Right ventricle myocardium inferior (tissue), 1 donor: ENCODE results near the gene PTGS1. TPM values are rescaled to one million over a fixed set of nuclear protein-coding genes. Genes with fewer than 3 reads are reported as not detected.

Source experiments
- ATAC-seq: fragments of 200-7000 bp; cut with Tn5 transposase; one replicate; pipeline ENCODE4 v1.9.1; 2020; ENCODE audit warnings: mild to moderate bottlenecking, moderate library complexity
- DNase-seq: peaks from one replicate; pipeline ENCODE4 v3.0.0; 2021; ENCODE audit errors: missing footprints
- intact Hi-C: fragments of 100-400 bp; cut with DNase I; formaldehyde crosslinking; loops from one replicate; pipeline ENCODE4 v1.11.0; 2022
- total RNA-seq: library from RNA; stranded (reverse); fragmentation: NEBNext Ultra II Directional; extraction: Animal tissue kit (Norgen Biotek cat#: 25700); gene quantifications from one replicate; pipeline ENCODE4 v1.2.1, GENCODE V29; 2021
- donor health status: DM: no; HTN: yes; CAD: no; lungs with severe emphysema.

PTGS1 gene
- total RNA-seq, 1 donor from 2014 or later: 4.0 TPM

- ATAC-seq (no peak), DNase-seq (no peak)
- intact Hi-C loops: no loop called here
Observed at GRCh38 chr9:122367774-122368460, 2.9 kb upstream of the PTGS1 start.

DNA sequence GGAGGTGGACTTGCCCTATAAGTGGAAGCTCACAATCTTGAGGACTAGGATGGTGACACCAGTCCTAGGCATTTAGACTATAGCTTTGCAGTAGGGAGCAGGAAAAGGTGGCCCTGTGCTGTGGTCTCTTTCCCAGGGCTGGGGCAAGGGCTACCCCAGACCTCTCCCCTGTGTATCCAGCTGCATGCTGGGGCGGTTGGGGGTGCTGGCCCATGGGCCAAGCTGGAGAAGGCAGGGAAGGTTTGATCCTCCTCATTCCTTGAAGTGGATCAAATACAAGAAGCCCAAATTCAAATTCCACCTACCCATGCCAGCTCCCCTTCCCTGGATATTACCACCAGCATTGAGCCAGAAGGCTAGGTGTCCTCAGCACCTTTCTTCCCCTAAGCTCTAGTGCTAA is 2.2 kb upstream of the PTGS1 start:
- DNase-seq: no peak
- no peak for ATAC-seq
- intact Hi-C loops: no loop called here

- DNase-seq (peak; percentile 79), ATAC-seq (no peak)
- intact Hi-C loops: no loop called here
Observed at GRCh38 chr9:122370303-122370702, 521 bp upstream of the PTGS1 start.

- intact Hi-C loops: no loop called here
- no peak for DNase-seq
- ATAC-seq: no peak
Observed at GRCh38 chr9:122371846-122372245, 1.0 kb downstream of the PTGS1 start.

GRCh38 chr9:122372856-122373845 is 2.3 kb downstream of the PTGS1 start:
- ATAC-seq (no peak), DNase-seq (no peak)

DNA sequence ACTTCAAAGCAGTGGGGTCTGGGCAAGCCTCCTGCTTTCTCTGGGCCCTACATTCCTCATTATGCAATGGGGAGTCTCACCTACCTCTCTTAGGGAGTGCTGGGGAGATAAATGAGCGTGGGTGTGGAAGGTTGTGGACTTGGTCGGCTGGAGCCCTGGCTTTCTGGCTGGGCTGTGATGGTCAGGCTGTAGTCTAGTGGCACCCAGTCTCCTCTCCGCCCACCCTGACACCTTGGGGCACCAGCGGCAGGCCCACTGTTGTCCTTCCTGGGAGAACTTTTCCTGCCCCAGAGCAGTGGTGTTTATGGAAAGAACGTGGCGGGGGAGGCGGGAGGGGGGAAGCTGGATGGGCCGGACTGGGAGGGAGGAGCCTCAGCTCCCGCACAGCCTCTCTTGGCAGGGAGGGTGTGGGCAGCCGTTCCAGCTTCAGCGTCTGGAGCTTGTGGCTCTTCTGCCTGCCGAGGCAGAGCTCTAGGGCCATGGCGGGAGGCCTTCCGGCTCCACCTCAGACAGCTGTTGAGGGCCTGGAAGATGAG is 4.1 kb downstream of the PTGS1 start:
- DNase-seq (peak; percentile 87), ATAC-seq (peak; percentile 86)
- intact Hi-C loops: no loop called here

More at GRCh38 chr9:122372856-122373845, 2.3 kb downstream of the PTGS1 start:
- intact Hi-C loops: no loop called here

- no peak for DNase-seq
- intact Hi-C loops: no loop called here
Observed at GRCh38 chr9:122376796-122377195, 6.0 kb downstream of the PTGS1 start.

GRCh38 chr9:122377241-122378164 is 6.7 kb downstream of the PTGS1 start:
- ATAC-seq (no peak), DNase-seq (no peak)
- intact Hi-C loops: no loop called here

More at GRCh38 chr9:122376796-122377195, 6.0 kb downstream of the PTGS1 start:
- no peak for ATAC-seq

DNA sequence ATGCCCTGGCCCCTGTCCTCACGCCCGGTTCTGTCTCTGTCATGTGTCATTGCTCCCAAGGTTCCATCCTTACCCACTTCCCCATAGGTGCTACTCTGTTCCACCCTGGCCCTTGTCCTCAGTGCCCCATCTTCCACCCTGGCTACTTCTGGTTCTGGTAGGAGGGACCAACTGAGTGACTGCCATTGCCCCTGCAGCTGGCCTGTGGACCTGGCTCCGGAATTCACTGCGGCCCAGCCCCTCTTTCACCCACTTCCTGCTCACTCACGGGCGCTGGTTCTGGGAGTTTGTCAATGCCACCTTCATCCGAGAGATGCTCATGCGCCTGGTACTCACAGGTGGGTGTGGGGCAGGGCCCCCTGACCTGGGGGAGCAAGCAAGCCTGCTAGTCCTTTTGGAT is 7.4 kb downstream of the PTGS1 start:
- DNase-seq: no peak
- no peak for ATAC-seq
- intact Hi-C loops: no loop called here

DNA sequence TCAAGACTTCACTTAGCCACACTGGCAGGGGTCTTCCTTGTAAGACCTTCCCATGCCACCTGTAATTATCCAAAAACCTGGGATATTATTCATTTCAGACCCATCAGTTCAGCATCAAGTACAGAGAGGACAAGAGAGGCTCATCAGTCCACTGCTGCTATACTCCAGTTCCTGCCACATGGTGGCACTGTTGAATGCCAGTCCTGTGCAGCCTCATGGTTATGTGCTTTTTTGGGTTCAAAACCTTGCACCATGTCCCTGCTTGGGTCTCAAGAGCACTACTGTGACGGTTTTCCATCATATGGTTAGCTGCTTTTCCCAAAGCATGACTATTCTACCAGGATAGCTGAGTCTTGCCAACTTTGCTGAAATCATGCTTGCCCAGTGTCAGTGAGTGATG is 8.5 kb downstream of the PTGS1 start:
- DNase-seq: no peak
- intact Hi-C loops: no loop called here
- ATAC-seq: no peak

DNA sequence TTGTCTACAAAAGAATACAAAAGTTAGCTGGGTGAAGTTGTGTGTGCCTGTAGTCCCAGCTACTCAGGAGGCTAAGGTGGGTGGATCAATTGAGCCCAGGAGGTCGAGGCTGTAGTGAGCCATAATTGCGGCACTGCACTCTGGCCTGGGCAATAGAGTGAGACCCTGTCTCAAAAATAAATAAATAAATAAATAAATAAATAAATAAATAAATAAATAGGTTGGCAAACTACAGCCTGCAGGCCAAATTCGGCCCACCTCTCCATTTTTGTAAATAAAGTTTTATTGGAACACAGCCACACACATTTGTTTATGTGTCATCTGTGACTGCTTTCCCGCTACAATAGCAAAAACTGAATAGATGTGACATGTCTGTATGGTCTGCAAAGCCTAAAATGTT is 9.5 kb downstream of the PTGS1 start:
- intact Hi-C loops: no loop called here
- DNase-seq (no peak), ATAC-seq (no peak)

- ATAC-seq (no peak), DNase-seq (no peak)
- intact Hi-C loops: no loop called here
Observed at GRCh38 chr9:122381206-122381950, 10.6 kb downstream of the PTGS1 start.

- intact Hi-C loops: no loop called here
- DNase-seq (no peak), ATAC-seq (peak; percentile 72)
Observed at GRCh38 chr9:122382901-122383850, 12.4 kb downstream of the PTGS1 start.

DNA sequence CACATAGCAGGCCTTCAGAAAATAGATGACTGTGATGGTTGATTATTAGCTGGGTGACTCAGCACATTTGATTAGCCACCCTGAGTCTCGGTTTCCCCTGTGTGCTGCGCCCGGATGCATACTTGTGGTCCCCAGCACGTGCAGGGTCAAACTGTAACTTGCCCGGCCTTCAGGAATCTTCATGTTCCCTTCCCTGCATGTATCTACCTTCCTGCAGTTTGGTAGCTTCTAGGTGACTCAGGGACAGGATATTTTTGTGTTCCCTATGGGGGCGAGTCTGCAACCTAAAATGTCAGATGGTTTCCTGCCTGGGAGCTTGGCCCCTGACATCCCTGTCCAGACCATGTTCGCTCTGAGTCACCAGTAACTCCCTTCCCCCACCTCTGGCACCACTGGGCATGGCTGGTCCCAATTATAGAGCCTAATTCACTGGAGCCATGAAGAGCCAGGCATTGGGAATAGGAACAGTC is 13.2 kb downstream of the PTGS1 start:
- ATAC-seq (no peak), DNase-seq (no peak)
- intact Hi-C loops: no loop called here

- intact Hi-C loops: no loop called here
- ATAC-seq (no peak), DNase-seq (no peak)
Observed at GRCh38 chr9:122386311-122386872, 15.6 kb downstream of the PTGS1 start.

DNA sequence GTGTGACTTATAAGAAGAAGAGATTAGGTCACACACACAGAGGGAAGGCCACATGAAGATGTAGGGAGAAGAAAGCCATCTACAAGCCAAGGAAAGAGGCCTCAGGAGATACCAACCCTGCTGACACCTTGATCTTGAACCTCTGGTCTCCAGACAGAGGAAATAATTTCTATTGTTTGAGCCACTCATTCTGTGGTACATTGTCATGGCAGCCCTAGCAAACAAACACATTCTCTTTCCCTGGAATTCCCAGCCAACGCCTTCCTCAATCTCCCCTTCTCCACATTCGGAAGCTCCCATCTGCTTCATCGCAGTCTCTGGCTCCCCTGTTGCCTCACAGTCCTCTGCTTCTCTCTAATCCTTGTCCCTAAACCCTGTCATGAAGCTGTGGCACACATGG is 16.7 kb downstream of the PTGS1 start:
- intact Hi-C loops: no loop called here
- no peak for DNase-seq
- ATAC-seq: no peak

GRCh38 chr9:122389195-122389594 is 18.4 kb downstream of the PTGS1 start:
- intact Hi-C loops: no loop called here
- no peak for ATAC-seq

More at GRCh38 chr9:122389195-122389594, 18.4 kb downstream of the PTGS1 start:
- no peak for DNase-seq
